ENCODE results near the gene ABRACL. TPM values are rescaled to one million over a fixed set of nuclear protein-coding genes. Genes with fewer than 3 reads are reported as not detected.

ABRACL gene
- total RNA-seq, 1 experiment from 2014 or later, result 117 TPM

DNA sequence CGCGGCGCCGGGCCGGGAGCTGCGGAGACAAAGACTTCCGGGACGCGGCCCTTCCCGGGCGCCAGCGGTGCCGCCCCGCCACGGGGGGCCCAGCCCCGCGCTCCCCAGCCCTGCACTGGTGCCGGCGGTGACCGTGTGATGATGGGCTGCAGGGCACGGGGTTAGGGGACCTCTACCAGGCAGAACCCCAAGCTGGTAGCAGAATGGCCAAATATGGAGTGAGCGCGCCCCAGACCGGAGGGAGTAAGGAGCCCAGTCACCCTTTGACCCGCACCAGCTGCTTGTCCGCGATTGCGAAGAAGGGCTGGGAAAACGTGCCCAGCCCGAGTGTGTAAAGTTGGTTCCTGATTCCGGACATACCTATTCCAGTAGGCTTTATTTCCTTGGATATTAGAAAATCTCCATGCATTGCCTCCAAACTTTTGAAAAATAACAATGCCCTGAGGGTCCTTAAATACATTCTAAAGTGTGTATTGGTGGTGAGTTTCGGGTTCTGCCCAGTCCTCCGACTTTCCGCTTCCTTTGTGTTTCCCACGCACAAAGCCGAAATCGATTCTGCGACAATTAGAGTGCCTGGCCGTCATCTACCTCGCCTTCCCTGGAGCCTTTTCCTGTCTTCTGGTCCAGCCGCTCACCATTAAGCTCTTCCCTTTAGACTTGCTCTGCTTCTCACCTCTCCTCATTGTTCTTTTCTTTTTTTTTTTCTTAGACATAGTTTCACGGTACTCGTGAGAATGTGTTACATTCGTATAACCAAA is 1.1 kb downstream of the ABRACL start (continued):
- TF ChIP-seq ZBTB43 (CRISPR knock-in tag; IDR thresholded peaks at IDR 0.05) (0 out of 2 replicates have a peak, but pooled peaks have one; percentile 28), IRF1 (CRISPR knock-in tag; IDR thresholded peaks at IDR 0.05) (no peak), HMGXB4 (CRISPR knock-in tag; IDR thresholded peaks at IDR 0.05) (no peak)

GRCh38 chr6:139030228-139030963 is 1.9 kb downstream of the ABRACL start:
- TF ChIP-seq RORB (CRISPR knock-in tag; IDR thresholded peaks at IDR 0.05) (no peak), ZMAT4 (CRISPR knock-in tag; IDR thresholded peaks at IDR 0.05) (no peak), TEAD1 (CRISPR knock-in tag; IDR thresholded peaks at IDR 0.05) (no peak)
- no peaks in the 10 kb centered on the region for H3K9me3 Mint-ChIP-seq
- ChIA-PET CTCF (interaction anchor here (0.5 to 1.9 kb wide), 2 partner anchors 42 to 234 kb away, joined by 5 to 8 read pairs; partner anchors contain the start of genes ECT2L and REPS1), POLR2A (no interaction called here)
- no peak overlapping the region for H3K27ac Mint-ChIP-seq
- no peak overlapping the region for H3K4me3 Mint-ChIP-seq
- peaks cover 16% of the 10 kb centered on the region for H3K36me3 Mint-ChIP-seq
- H3K4me1 Mint-ChIP-seq, result peaks cover 32% of the 10 kb centered on the region
- no peaks in the 10 kb centered on the region for H3K27me3 Mint-ChIP-seq (ENCODE audit: low read depth)
- no peak for DNase-seq (ENCODE audit: low spot score)
- ATAC-seq, result no peak

- H3K4me1 Mint-ChIP-seq, result peaks cover 17% of the 10 kb centered on the region
- ATAC-seq (no peak), DNase-seq (ENCODE audit: low spot score) (no peak)
- peaks cover 60% of the 10 kb centered on the region for H3K36me3 Mint-ChIP-seq
- ChIA-PET CTCF (no interaction called here), POLR2A (no interaction called here)
- no peaks in the 10 kb centered on the region for H3K27me3 Mint-ChIP-seq (ENCODE audit: low read depth)
- H3K27ac Mint-ChIP-seq, result no peak overlapping the region
- H3K9me3 Mint-ChIP-seq, result no peaks in the 10 kb centered on the region
- H3K4me3 Mint-ChIP-seq, result no peak overlapping the region
- TF ChIP-seq HMGA2 (CRISPR knock-in tag; IDR thresholded peaks at IDR 0.05) (no peak), ZNF532 (CRISPR knock-in tag; IDR thresholded peaks at IDR 0.05; ENCODE audit: borderline replicate concordance) (no peak), TEAD1 (CRISPR knock-in tag; IDR thresholded peaks at IDR 0.05) (no peak), ZBTB43 (CRISPR knock-in tag; IDR thresholded peaks at IDR 0.05) (no peak), PRRX2 (CRISPR knock-in tag; IDR thresholded peaks at IDR 0.05) (no peak), MYBL2 (CRISPR knock-in tag; IDR thresholded peaks at IDR 0.05) (no peak), ZNF425 (CRISPR knock-in tag; conservative IDR thresholded peaks at IDR 0.05) (no peak), STAT6 (CRISPR knock-in tag; conservative IDR thresholded peaks at IDR 0.05; ENCODE audit: low read depth) (no peak)
Measured at GRCh38 chr6:139037490-139037889, 8.9 kb downstream of the ABRACL start.

Data from WTC11 (cell line).